GF-D8 (cell line): ENCODE data around the gene RPS6KA5.
A peak's percentile ranks its signal among the peaks of the same experiment; 100 is the strongest.
"Not testable (repeated sequence)": the region's sequence is repeated elsewhere in the genome, so short reads cannot be mapped to it uniquely, and the experiment has no call there.

Experiments
- DNase-seq: peaks from one replicate; lab custom pipeline; 2025; lab: John Stamatoyannopoulos, UW

RPS6KA5 gene

DNA sequence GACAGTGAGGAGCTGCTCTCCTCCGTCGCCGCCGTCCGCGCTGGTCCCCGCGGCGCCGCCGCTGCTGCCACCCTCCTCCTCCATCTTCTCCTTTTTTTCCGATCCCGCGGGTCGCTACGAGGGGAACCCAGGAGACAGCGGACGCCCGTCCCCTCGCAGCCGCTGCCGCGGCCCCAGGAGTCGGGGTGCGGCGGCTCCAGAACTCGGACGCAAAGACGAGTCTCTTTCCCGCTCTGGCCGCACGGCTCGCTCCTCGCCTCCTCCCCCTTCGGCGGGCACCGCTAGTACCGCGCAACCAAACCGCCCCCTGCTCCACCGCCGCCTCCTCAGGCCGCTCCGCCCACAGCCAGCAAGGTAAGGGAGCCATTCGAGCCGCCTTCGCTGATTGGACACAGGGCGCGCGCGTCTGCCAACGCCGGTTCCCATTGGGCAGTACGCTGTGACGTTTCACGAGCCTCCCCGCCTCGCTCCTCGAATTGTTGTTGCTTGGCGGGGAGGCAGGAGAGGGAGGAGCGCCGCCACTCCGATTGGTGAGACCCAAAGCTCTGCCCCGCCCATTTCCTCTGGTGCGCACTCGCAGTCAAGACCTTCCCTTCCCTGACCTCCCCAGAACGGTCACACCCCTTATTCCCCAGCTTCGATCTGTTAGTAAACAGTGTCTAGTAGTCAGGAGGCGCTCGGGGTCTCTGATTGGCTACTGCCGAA is at the start of gene RPS6KA5:
Gene RPS6KA5 (minus strand): TSS at position 291 of the 705 bp plus-strand sequence. CDS start 207 bp downstream, at position 84.
- DNase-seq: peak; percentile 97

DNA sequence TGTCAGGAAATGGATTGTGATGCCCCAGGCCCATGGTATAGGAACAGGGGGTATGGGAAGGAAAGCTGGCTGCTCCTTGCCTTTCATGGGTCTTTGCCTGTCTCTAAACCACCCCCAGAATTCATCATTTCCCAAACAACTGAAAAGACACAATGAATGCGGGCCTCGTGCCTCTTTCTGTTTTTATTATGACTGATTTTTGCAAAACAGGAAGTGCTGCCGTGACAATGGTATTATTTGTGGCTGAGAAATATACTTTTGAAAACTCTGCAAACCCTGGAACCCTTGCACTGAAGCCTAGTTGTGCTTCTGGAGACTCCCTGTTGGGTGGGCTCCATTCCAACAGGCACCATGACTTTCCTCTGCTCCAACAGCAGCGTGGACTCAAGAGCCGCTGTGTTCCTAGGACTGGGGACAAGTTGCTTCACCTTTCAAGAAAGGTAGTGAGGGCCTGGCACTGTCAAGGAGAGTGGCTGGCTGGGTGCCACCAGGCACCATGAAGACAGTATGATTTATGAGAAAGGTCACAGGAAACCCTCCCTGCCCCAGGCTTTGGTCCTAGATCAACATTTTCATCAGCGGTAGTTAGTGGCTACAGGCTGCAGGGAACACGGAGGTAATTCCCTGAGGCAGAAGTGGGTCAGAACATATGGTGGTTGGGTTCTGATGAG is 48.6 kb upstream of the RPS6KA5 start:
- no peak for DNase-seq

DNA sequence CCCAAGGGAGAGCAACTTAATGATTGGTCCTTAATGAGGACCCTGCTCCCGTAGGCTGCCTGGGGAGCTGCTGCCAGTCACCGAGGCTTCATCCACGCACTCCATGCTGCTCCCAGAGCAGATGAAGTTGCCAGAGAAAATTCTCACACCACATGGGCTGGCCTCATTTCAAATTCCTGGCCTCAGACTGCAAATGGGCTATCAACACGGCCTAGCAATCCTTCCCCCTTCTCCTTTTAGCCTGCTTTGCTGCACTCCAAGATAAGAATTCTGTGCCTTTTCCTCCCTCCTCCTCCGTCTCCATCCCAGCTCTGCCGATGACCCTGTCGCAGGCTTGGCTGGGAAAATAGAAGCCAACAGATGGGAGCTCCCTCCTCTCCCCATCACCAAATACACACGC is 42.7 kb upstream of the RPS6KA5 start:
- DNase-seq: no peak

DNA sequence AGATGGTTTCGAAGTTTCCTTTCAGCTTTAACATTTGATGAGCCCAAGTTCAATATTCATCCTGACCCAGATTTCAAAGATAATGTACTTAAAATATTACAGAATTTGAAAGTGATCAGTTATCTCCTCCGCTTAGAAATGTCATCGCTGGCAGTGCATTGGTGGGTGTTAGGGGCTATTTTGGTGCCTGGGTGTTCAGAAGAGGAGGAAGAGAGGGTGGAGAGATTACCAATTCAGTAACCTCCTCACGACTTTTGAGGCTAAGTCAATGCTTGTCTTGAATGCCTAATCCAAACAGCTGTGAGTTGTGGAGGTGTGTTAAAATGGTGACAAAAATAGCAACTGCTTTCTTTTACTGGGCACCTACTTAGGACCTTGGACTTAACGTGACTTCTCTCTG is 39.7 kb upstream of the RPS6KA5 start:
- DNase-seq: no peak

DNA sequence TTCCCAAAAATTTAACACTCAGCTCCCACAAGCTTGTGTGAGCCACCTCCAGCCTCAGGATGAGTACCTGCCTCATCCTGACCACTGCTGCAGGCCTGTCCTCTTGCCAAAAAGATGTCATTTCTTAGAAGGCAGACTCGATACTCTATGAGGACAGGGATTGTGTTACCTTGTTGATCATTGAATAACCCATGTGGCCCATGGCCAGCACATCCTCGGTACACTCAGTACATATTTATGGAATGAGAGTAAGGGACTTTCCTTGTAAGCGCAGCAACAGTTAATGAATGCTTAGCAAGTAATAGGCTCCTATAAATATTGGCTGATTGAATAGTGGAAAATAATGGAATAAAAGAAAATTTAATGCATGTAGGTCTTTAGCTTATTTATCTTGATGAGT is 38.1 kb upstream of the RPS6KA5 start:
- DNase-seq: no peak

DNA sequence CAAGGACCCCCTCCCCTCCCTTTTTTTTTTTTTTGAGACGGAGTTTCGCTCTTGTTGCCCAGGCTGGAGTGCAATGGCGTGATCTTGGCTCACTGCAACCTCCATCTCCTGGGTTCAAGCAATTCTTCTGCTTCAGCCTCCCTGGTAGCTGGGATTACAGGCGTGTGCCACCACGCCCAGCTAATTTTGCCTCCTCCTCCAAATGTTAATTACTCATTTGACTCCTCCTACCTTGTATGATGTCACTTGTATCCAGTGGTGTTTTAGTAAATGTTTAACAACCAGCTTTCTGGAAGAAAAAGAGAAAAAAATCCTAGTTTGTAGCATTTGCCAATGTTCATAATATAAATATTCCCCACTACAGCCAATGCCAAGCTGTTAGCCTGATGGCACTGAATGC is 37.2 kb upstream of the RPS6KA5 start:
- not testable (repeated sequence) for DNase-seq

DNA sequence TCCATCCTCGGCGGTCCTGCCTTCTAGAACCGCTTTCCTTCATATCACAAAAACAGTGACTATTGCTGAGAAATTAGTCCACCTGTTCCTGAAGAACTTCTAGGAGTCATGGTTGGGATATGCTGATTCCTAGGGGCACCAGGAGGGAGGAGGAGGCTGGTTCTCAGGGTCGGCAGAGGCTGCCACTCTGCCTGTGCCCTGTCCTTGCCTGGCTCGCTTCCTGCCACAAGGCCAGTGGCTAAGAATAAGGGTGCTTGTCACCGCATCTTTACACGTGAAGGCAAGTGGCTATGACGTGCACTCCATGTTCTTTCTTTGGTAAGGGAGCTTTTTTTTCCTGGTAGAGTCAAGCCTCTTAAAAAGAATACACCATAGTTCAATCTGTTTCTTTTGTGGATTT is 34.7 kb upstream of the RPS6KA5 start:
- DNase-seq: no peak

DNA sequence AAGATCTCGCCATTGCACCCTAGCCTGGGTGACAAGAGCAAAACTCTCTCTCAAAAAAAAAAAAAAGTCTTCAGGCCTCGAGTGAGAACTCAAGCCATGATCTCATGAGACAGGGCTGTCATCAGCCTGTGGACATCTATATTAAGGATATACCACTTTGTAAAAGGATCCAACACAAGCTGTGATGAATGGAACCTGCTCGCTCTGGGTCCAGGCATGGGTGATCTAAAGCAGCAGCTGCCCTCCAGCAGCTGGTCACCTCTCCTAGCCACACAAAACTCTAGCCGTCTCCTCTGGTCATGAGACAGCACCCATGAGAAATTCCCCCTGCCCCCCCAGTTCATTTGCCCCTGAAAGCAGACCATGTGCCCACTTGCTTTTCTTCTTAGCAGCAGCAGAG is 34.3 kb upstream of the RPS6KA5 start:
- DNase-seq: no peak

DNA sequence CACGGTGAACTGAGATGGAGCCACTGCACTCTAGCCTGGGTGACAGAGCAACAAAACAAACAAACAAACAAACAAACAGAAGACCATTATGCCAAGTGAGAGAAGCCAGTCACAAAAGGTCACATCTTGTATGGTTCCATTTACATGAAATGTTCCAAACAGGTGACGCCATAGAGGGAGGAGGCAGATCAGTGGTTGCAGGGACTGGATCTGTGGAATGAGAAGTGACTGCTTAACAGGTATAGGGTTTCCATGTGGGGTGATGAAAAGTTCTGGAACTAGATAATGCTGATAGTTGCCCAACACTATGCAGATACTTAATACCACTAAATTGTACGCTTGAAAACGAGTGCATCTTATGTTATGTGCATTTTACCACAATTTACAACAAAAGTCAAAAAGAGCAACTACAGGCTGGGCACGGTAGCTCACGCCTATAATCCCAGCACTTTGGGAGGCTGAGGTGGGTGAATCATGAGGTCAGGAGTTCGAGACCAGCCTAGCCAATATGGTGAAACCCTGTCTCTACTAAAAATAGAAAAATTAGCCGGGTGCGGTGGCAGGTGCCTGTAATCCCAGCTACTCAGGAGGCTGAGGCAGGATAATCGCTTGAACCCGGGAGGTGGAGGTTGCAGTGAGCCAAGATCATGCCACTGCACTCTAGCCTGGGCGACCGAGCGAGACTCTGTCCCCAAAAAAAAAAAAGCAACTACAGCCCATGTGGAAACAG is 33.5 kb upstream of the RPS6KA5 start:
- not testable (repeated sequence) for DNase-seq

DNA sequence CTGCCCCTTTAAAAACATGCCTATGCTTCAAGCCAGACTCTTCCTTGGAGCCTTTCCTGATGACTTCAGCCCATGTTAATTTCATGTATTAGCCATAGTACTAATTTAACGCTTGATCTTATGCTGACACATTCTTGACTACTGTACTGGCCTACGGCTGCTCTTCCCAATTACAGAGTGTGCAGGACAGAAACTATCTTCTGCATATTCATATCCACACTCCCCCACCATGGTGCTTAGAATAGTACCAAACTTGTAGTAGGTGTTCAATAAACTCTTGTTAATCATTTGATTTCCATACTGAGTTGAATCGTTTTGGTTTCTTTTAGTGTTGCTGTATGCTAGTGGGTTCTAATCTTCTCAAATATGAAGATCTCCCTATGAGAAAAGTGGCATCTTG is 31.6 kb upstream of the RPS6KA5 start:
- no peak for DNase-seq

DNA sequence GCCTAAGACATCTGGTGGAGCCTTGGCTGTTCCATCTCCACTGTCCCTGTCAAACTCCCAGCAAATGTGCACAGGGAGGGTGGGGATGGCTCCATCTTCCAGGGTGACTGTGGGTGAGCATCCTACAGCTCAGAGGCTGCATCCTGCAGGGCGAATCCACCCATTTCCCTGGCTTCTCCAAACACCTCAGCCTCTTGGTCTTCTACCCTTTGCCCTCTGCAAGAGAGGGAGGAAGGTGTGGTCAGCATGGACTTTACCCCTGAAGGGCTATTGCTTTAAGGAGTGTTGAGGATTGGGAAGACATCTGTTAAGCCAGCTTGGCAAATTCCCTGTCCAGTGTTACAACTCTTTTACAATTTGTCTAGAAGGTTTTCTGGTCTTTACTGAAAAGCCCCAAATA is 30.3 kb upstream of the RPS6KA5 start:
- no peak for DNase-seq

DNA sequence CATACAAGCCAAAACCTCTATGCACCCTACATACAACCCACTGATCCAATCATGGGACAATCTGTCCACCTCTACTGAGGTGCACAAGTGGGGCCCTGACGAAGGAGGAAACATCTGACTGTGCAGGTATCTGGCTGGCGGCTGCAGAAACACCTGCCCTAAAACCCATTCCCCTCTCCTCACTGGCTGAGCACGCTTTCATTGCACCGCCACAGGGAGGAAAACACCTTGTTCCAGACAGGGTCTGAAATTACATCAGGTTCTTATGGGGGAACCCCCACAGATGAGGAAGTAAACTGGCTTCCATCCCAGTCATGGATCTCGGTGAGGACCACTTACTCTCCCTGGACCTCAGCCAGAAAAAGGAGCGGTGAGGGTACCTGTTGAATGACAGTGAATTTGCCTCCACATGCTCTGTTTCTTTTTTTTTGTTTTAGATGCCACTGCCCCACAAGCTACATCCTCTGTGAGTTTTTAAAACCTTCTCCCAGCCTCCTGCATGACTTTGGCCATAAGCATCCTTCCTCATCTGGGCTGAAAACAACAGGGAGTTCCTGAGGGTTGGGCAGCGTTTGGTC is 29.6 kb upstream of the RPS6KA5 start:
- no peak for DNase-seq

DNA sequence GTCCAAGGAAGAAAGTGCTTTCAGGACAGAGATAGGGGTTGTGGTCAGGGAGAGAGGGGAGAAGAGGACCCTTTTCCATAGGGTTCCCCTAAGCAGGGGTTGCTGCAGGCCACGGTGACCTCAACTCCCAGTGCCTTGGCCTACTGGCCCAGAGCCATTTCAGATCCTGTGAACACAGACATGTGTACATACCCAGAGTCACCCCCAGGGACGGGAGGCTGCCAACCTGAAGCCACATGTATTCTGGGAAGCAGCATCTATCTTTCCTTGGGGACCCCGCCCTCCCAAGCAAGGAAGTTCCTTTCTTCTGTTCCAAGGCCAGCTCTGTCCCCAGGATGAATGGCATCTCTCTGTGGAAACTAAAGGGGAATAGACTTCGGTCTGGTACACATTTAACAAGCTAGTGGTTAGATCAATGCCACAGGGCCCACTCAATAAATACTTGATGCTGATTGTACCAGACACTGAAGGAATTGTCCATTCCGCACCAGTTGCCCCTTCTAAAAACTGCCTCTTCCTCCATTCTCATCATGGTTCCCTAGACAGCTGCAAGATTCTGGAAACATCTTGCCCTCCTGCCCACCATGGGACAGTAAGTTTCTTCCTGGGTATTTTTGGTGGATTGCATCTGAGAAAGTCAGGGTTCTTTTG is 28.3 kb upstream of the RPS6KA5 start:
- DNase-seq: no peak

DNA sequence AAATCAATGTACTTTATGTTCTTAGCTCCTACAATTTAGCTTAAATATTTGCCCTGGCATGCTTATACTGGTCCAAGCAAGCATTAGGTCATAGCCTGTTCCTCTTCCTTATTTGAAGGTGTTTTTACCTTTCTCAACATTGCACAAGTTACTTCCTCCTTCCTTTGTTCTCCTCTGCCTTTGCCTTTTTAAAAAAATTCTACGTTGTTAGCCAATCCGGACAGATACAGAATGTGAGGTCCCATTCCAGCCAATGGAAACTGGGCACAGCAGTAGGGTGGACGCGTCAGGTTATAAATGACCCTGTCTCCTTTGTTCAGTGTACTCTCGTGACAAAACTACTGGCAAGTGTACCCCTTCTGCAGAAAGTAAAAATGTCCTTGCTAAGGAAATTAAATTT is 27.0 kb upstream of the RPS6KA5 start:
- not testable (repeated sequence) for DNase-seq

DNA sequence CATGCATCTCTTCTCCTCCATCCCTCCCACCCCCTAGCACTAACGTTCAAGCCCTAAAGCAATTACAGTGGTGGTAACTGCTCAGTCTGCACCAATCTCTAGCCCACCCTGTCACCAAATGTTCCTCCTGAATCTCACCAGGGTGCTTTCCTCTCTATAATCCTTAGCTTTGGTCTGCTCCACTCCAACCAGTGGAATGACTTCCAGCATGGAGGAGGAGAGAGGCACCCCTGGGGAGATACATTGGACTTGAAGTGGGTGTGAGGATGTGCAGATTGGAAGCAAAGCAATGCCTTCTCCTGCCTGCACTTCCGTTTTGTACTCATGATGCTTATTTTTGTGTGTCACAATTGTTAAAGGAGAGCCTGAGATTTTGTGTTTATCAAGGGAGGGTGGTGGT is 24.1 kb upstream of the RPS6KA5 start:
- DNase-seq: no peak

DNA sequence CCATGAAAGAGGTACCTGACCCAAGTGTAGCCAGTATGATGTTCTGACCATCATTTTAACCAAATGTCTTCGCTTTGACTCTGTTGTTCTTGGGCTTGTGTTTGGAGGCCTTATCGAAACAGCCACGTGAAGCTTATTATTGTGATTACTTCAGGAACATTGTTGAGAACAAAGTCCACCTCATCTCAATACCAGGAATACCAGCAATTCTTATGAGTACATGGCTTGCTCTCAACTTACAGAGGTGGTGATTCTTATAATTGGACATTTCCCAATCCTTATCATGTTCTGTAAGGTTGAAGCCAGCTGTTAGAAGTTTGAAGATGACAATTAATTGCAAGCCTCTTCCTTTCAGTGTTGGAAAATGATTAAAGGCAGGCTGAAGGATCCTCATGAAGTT is 21.8 kb upstream of the RPS6KA5 start:
- no peak for DNase-seq

DNA sequence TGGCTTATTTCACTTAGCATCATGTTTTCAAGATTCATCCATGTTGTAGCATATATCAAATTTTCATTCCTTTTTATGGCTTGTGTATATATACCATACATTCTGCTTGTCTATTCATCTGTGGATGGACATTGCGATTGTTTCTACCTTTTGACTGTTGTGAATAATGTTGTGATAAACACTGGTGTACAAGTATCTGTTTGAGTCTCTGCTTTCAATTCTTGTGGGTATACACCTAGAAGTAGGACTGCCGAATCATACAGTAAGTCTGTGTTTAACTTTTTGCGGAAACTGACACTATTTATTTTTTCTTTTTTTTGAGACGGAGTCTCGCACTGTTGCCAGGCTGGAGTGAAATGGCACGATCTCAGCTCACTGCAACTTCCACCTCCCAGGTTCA is 19.6 kb upstream of the RPS6KA5 start:
- no peak for DNase-seq

DNA sequence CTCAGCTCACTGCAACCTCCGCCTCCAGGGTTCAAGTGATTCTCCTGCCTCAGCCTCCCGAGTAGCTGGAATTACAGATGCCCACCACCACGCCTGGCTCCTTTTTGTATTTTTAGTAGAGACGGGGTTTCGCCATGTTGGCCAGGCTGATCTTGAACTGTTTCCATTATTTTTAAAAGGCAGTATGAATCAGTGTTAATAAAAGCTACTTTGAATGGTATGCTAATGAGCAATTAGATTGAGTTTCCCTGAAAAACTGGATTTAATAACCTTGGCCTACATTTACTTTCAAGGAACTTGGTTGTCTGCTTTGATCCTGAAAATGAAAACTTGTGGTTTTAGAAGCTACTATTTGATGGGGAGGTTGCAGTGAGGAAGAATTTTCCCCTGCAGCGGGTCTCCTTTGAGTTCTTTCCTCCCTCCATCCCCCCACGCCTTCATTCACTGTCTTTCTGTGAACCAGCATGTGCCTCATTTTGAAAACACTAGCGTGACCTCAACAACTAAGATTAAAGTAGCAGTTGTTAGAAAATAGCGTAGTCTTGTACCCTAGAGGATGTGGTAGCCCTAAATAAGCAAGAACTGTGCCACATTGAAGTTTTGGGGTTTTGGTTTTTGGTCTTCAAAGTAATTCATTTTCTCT is 17.8 kb upstream of the RPS6KA5 start:
- no peak for DNase-seq

DNA sequence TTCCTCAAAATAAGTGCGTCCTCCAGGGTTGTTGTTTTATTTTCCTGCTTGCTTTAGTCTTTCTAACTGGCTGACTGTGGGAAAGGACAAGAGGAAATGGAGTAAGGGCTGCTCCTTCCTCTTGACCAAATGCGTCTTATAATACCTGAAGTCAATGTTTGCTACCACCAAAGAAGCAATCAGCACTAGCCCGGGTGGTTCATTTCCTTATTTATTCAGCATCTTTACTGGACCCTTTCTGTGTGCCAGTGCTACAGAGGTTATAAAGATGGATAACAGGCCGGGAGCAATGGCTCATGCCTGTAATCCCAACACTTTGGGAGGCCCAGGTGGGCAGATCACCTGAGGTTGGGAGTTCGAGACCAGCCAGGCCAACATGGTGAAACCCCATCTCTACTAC is 15.1 kb upstream of the RPS6KA5 start:
- DNase-seq: no peak

DNA sequence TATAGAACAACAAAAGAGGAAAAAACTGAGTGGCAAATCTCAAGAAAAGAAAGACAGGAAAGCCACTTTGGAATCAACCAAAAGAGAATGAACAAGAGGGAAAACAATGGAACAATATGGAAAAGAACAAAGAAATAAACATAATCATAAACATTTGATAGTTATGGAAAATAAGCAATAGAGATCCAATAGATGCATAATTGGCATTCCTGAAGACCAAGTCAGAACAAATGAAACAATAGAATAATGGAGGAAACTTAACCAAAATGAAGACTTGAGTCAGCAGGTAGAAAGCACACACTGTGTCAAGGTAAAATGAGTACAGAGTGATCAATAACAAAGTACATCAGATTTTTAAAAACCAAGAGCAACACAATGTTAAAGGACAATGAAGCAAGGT is 10.1 kb upstream of the RPS6KA5 start:
- DNase-seq: no peak

DNA sequence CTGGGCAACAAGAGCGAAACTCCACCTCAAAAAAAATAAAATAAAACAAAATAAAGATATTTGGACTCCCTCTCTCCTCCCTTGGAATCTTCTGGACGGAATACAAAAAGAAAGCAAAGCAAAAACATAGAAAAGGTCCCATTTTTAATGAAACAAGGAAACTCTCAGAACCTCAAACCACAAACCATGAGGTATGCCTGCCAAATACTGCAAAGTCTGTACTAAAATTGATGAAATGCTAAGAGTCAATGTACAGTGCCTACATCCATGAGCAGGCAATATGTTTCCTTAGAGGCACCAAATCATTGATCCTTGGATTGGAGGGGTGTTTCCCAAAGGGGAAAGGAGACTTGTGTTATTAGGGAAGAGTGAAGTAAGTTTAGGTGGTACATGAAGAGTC is 8.2 kb upstream of the RPS6KA5 start:
- DNase-seq: no peak

DNA sequence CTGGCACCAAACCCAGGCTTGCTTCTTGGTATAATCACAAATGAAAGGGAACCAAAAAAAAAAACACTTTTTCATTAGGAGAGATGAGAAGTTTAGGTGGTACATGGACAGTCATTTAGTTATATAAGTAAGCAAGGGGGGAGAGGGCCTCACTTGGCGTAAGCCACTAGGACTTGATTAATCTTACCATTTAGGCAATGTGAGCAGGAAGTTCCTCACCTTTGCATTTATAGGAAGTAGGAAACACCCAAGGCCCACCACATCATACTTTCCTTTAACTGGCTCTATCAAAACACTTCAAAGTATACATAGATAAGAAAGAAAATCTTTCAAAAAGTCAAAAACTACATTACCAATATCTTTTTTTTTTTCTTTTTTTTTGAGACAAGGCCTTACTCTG is 6.7 kb upstream of the RPS6KA5 start:
- no peak for DNase-seq
